ENCODE measurements around the gene PRKCE. TPM values are rescaled to one million over a fixed set of nuclear protein-coding genes. Genes with fewer than 3 reads are reported as not detected.

PRKCE gene
- total RNA-seq, 1 experiment from 2014 or later = 1.3 TPM

DNA sequence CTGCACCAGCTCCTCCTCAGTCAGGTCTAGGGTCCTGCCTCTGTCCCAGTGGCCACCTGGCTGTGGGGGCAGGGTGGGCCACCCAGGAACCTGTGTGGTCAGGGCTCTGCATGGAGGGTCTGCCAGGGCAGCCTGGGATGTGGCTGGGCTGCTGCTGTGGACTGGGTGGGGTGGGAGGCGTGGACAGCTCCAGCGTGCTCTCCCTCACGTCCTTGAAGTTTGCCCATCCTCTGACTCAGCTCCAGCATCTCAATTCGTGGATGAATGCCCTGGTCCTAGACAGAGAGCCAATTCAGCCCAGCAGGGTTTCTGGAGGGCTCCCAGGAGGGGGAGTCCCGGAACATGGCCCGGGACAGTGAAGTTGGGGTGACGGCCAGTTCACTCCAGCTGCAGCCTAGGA lies 581.4 kb downstream of the PRKCE start:
- Histone ChIP-seq H3K56ac (ENCODE audit: insufficient read length, low read depth, low read length) (no peak overlapping the region), H4K5ac (ENCODE audit: insufficient read length, low read depth, low read length) (no peak overlapping the region), H3K23ac (ENCODE audit: insufficient read length, low read depth, low read length) (no peak overlapping the region), H3K4me2 (ENCODE audit: insufficient read depth, insufficient read length, low read length) (no peak overlapping the region), H2BK120ac (ENCODE audit: low read depth, low read length, poor library complexity, severe bottlenecking) (no peak overlapping the region), H3K4ac (ENCODE audit: low read depth, low read length) (no peak overlapping the region), H4K91ac (ENCODE audit: insufficient read length, low read depth, low read length) (no peak overlapping the region), H4K20me1 (ENCODE audit: control insufficient read depth, insufficient read depth, insufficient read length) (no peaks in the 10 kb centered on the region), H2BK12ac (ENCODE audit: insufficient read length, low read depth, low read length) (no peak overlapping the region), H3T11ph (ENCODE audit: low read length) (no peak overlapping the region), H2AFZ (ENCODE audit: low read length) (no peak overlapping the region), H3K27ac (ENCODE audit: insufficient read length, low read depth, low read length) (no peak overlapping the region), H2BK20ac (ENCODE audit: low read depth, low read length, poor library complexity, severe bottlenecking) (no peak overlapping the region), H4K8ac (replicated peaks; ENCODE audit: insufficient read length, low read depth, low read length) (no peak overlapping the region), H2BK15ac (ENCODE audit: low read depth, low read length) (no peak overlapping the region), H2BK5ac (ENCODE audit: insufficient read length, low read length) (no peak overlapping the region), H3K79me2 (ENCODE audit: insufficient read depth, low read length) (no peaks in the 10 kb centered on the region), H3K27me3 (ENCODE audit: insufficient read depth, low read length) (no peaks in the 10 kb centered on the region), H3K18ac (ENCODE audit: insufficient read length, low read depth, low read length) (no peak overlapping the region), H3K23me2 (ENCODE audit: insufficient read length, low read depth, low read length, poor library complexity, severe bottlenecking) (no peaks in the 10 kb centered on the region), H3K9me3 (ENCODE audit: control insufficient read depth, low read depth, low read length) (no peaks in the 10 kb centered on the region), H3K4me1 (ENCODE audit: insufficient read depth, low read length) (peaks cover 5% of the 10 kb centered on the region; the same call in 1 of the 2 replicates), H3K9ac (ENCODE audit: extremely low read depth, insufficient read length, low read length) (no peak overlapping the region), H3K79me1 (ENCODE audit: insufficient read depth, low read depth, low read length, poor library complexity, severe bottlenecking) (no peaks in the 10 kb centered on the region), H3K14ac (ENCODE audit: insufficient read depth, low read length) (no peak overlapping the region; the same call in 1 of the 2 replicates), H2AK5ac (ENCODE audit: insufficient read length, low read length) (no peak overlapping the region)
- WGBS (ENCODE audit: extremely low coverage, insufficient read length, low lambda C conversion rate) = no CpG with 5 or more reads among the region's 7 CpGs
- Mint-ChIP-seq H3K9me3 (no peaks in the 10 kb centered on the region), H3K36me3 (ENCODE audit: insufficient read depth in 1 of 3, low read depth in 3 of 3) (no peaks in the 10 kb centered on the region; a peak in 1 of 7 replicates), H3K27me3 (ENCODE audit: low read depth) (peaks cover 7% of the 10 kb centered on the region; the same call in 1 of the 2 replicates), H3K27ac (no peak overlapping the region; a peak in 1 of 7 replicates), H3K4me3 (no peak overlapping the region), H3K4me1 (peaks cover 36 to 43% of the 10 kb centered on the region in 2 experiments)
- TF ChIP-seq, protein P1, sequence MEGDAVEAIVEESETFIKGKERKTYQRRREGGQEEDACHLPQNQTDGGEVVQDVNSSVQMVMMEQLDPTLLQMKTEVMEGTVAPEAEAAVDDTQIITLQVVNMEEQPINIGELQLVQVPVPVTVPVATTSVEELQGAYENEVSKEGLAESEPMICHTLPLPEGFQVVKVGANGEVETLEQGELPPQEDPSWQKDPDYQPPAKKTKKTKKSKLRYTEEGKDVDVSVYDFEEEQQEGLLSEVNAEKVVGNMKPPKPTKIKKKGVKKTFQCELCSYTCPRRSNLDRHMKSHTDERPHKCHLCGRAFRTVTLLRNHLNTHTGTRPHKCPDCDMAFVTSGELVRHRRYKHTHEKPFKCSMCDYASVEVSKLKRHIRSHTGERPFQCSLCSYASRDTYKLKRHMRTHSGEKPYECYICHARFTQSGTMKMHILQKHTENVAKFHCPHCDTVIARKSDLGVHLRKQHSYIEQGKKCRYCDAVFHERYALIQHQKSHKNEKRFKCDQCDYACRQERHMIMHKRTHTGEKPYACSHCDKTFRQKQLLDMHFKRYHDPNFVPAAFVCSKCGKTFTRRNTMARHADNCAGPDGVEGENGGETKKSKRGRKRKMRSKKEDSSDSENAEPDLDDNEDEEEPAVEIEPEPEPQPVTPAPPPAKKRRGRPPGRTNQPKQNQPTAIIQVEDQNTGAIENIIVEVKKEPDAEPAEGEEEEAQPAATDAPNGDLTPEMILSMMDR (conservative IDR thresholded peaks at IDR 0.05) = no peak
- no peak for DNase-seq
